ENCODE results near the gene FAM135A. TPM values are rescaled to one million over a fixed set of nuclear protein-coding genes. Genes with fewer than 3 reads are reported as not detected.
A peak's percentile ranks its signal among the peaks of the same experiment; 100 is the strongest.

The FAM135A gene
- total and polyA plus RNA-seq, 2 experiments from 2014 or later: 35.2 to 68.7 TPM

GRCh38 chr6:70412252-70413113, 825 bp upstream of the FAM135A start:
- H3K4me1 ChIP-seq (ENCODE audit: insufficient read depth): peaks cover 8% of the 10 kb centered on the region
- peak overlapping the region; percentile 92 for H3K4me3 Mint-ChIP-seq
- H4K20me1 ChIP-seq (replicated peaks; ENCODE audit: insufficient read depth): no peaks in the 10 kb centered on the region
- H3F3A ChIP-seq (replicated peaks; ENCODE audit: low read depth): no peaks in the 10 kb centered on the region
- H3K4me3 ChIP-seq: peak overlapping the region; percentile 77
- DNase-seq (ENCODE audit: low spot score): peak; percentile 60
- H3K27me3 ChIP-seq (ENCODE audit: insufficient read depth): no peaks in the 10 kb centered on the region
- H3K27me3 Mint-ChIP-seq (ENCODE audit: insufficient read depth, low read depth, poor library complexity): peaks cover 13% of the 10 kb centered on the region
- peak overlapping the region; percentile 87 for H3K27ac ChIP-seq (ENCODE audit: low read depth)
- H3K4me1 Mint-ChIP-seq: peaks cover 12% of the 10 kb centered on the region
- H3K4me2 ChIP-seq: peak overlapping the region; percentile 85
- peak overlapping the region; percentile 77 for H2AFZ ChIP-seq
- TF ChIP-seq EZH2 (IDR thresholded peaks at IDR 0.05; ENCODE audit: low read depth, unreplicated experiment): no peak
- TF ChIP-seq, protein P1, sequence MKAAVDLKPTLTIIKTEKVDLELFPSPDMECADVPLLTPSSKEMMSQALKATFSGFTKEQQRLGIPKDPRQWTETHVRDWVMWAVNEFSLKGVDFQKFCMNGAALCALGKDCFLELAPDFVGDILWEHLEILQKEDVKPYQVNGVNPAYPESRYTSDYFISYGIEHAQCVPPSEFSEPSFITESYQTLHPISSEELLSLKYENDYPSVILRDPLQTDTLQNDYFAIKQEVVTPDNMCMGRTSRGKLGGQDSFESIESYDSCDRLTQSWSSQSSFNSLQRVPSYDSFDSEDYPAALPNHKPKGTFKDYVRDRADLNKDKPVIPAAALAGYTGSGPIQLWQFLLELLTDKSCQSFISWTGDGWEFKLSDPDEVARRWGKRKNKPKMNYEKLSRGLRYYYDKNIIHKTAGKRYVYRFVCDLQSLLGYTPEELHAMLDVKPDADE (IDR thresholded peaks at IDR 0.05): no peak
- peaks cover 41% of the 10 kb centered on the region for H3K79me2 ChIP-seq (replicated peaks; ENCODE audit: insufficient read depth)
- H3K27ac Mint-ChIP-seq: peak overlapping the region; percentile 99
- H3K36me3 Mint-ChIP-seq (ENCODE audit: low read depth): peaks cover 8% of the 10 kb centered on the region; the same call in 2 of the 3 replicates
- H3K9me2 ChIP-seq (ENCODE audit: insufficient read depth): no peaks in the 10 kb centered on the region
- ATAC-seq: peak; percentile 45
- H3K36me3 ChIP-seq (ENCODE audit: insufficient read depth): 0 out of 2 replicates have a peak, but pooled peaks cover 2% of the 10 kb centered on the region
- H3K9me3 Mint-ChIP-seq: no peaks in the 10 kb centered on the region

DNA sequence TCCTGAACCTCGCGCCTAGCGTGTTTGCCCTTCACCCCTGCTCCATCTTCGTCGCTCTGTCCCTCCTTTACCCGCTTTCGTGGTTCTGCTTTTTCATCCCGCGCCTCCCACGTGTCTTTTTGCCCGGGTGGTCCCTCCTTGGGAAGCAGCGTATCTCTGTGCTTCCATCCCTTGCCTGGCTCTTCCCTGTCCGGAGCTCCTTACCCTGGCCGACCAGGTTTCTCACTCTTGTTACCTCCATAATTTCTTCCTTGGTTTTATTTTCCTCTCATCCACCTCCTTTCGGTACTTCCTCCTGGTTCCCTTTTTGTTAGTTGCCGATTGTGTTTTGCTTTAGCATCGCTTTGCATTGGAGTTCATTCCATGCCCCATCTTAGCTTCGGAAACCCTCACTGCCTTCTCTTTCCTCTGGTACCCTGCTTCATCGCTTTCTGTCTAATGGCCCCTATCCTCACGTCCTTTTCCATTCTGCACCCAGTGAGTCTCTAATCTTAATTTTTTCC, 735 bp downstream of the FAM135A start:
- peak overlapping the region; percentile 92 for H3K4me3 Mint-ChIP-seq
- ATAC-seq: peak; percentile 16
- H3K36me3 Mint-ChIP-seq (ENCODE audit: low read depth): peaks cover 18% of the 10 kb centered on the region
- peaks cover 7% of the 10 kb centered on the region; the same call in 1 of the 2 replicates for H3K36me3 ChIP-seq (ENCODE audit: insufficient read depth)
- H3K27ac ChIP-seq (ENCODE audit: low read depth): no peak overlapping the region
- peak overlapping the region; percentile 94 for H3K27ac Mint-ChIP-seq
- no peaks in the 10 kb centered on the region; the same call in 1 of the 2 replicates for H4K20me1 ChIP-seq (replicated peaks; ENCODE audit: insufficient read depth)
- H3K9me2 ChIP-seq (ENCODE audit: insufficient read depth): no peaks in the 10 kb centered on the region
- peaks cover 57% of the 10 kb centered on the region for H3K79me2 ChIP-seq (replicated peaks; ENCODE audit: insufficient read depth)
- no peaks in the 10 kb centered on the region for H3K9me3 Mint-ChIP-seq
- DNase-seq (ENCODE audit: low spot score): peak; percentile 43
- peaks cover 12% of the 10 kb centered on the region for H3K4me1 Mint-ChIP-seq
- H2AFZ ChIP-seq: peak overlapping the region; percentile 83
- peaks cover 13% of the 10 kb centered on the region for H3K27me3 Mint-ChIP-seq (ENCODE audit: insufficient read depth, low read depth, poor library complexity)
- H3K4me2 ChIP-seq: peak overlapping the region; percentile 79
- peaks cover 8% of the 10 kb centered on the region for H3K4me1 ChIP-seq (ENCODE audit: insufficient read depth)
- peak overlapping the region; percentile 87 for H3K4me3 ChIP-seq
- H3F3A ChIP-seq (replicated peaks; ENCODE audit: low read depth): no peaks in the 10 kb centered on the region
- no peaks in the 10 kb centered on the region for H3K27me3 ChIP-seq (ENCODE audit: insufficient read depth)
- TF ChIP-seq, protein P2, sequence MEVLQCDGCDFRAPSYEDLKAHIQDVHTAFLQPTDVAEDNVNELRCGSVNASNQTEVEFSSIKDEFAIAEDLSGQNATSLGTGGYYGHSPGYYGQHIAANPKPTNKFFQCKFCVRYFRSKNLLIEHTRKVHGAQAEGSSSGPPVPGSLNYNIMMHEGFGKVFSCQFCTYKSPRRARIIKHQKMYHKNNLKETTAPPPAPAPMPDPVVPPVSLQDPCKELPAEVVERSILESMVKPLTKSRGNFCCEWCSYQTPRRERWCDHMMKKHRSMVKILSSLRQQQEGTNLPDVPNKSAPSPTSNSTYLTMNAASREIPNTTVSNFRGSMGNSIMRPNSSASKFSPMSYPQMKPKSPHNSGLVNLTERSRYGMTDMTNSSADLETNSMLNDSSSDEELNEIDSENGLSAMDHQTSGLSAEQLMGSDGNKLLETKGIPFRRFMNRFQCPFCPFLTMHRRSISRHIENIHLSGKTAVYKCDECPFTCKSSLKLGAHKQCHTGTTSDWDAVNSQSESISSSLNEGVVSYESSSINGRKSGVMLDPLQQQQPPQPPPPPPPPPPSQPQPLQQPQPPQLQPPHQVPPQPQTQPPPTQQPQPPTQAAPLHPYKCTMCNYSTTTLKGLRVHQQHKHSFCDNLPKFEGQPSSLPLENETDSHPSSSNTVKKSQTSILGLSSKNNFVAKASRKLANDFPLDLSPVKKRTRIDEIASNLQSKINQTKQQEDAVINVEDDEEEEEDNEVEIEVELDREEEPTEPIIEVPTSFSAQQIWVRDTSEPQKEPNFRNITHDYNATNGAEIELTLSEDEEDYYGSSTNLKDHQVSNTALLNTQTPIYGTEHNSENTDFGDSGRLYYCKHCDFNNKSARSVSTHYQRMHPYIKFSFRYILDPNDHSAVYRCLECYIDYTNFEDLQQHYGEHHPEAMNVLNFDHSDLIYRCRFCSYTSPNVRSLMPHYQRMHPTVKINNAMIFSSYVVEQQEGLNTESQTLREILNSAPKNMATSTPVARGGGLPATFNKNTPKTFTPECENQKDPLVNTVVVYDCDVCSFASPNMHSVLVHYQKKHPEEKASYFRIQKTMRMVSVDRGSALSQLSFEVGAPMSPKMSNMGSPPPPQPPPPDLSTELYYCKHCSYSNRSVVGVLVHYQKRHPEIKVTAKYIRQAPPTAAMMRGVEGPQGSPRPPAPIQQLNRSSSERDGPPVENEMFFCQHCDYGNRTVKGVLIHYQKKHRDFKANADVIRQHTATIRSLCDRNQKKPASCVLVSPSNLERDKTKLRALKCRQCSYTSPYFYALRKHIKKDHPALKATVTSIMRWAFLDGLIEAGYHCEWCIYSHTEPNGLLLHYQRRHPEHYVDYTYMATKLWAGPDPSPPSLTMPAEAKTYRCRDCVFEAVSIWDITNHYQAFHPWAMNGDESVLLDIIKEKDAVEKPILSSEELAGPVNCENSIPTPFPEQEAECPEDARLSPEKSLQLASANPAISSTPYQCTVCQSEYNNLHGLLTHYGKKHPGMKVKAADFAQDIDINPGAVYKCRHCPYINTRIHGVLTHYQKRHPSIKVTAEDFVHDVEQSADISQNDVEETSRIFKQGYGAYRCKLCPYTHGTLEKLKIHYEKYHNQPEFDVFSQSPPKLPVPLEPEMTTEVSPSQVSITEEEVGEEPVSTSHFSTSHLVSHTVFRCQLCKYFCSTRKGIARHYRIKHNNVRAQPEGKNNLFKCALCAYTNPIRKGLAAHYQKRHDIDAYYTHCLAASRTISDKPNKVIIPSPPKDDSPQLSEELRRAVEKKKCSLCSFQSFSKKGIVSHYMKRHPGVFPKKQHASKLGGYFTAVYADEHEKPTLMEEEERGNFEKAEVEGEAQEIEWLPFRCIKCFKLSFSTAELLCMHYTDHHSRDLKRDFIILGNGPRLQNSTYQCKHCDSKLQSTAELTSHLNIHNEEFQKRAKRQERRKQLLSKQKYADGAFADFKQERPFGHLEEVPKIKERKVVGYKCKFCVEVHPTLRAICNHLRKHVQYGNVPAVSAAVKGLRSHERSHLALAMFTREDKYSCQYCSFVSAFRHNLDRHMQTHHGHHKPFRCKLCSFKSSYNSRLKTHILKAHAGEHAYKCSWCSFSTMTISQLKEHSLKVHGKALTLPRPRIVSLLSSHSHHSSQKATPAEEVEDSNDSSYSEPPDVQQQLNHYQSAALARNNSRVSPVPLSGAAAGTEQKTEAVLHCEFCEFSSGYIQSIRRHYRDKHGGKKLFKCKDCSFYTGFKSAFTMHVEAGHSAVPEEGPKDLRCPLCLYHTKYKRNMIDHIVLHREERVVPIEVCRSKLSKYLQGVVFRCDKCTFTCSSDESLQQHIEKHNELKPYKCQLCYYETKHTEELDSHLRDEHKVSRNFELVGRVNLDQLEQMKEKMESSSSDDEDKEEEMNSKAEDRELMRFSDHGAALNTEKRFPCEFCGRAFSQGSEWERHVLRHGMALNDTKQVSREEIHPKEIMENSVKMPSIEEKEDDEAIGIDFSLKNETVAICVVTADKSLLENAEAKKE (CRISPR knock-in tag; IDR thresholded peaks at IDR 0.05): no peak
- TF ChIP-seq EZH2phosphoT487 (IDR thresholded peaks at IDR 0.05; ENCODE audit: unreplicated experiment) (no peak), EZH2 (IDR thresholded peaks at IDR 0.05; ENCODE audit: low read depth, unreplicated experiment) (no peak), ZNF331 (CRISPR knock-in tag; IDR thresholded peaks at IDR 0.05; ENCODE audit: low read depth) (no peak), ZNF114 (CRISPR knock-in tag; IDR thresholded peaks at IDR 0.05) (no peak), NANOG (IDR thresholded peaks at IDR 0.05; ENCODE audit: borderline replicate concordance) (no peak), REST (IDR thresholded peaks at IDR 0.05; ENCODE audit: unreplicated experiment) (no peak), JUNB (IDR thresholded peaks at IDR 0.05; ENCODE audit: unreplicated experiment) (no peak)
